Measurements from ENCODE around the gene ALPI. TPM values are rescaled to one million over a fixed set of nuclear protein-coding genes. Genes with fewer than 3 reads are reported as not detected.

The ALPI gene
- total RNA-seq, 1 donor from 2014 or later = not detected

DNA sequence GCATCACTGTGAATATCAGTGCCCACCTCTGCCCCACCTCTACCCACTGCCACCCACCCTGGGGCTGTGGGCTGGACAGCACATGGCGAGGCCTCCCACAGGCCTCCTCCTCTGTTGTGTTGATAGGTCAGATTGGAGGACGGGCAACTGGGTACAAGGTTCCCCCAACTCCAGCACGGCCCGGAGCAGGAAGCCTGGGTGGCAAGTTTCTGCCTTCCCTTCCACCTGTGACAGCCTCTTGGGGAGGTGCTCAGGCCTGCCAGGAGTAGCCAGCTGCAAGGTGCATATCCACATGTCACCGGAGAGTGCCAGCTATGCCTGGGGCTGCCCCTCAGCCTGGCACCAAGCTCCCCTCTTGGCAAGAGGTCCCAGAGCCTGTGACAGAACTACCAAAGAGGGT lies 38.6 kb downstream of the ALPI start:
- Mint-ChIP-seq H3K27ac (no peak overlapping the region), H3K27me3 (ENCODE audit: insufficient read depth, low read depth) (peaks cover 27% of the 10 kb centered on the region), H3K36me3 (no peaks in the 10 kb centered on the region), H3K4me3 (no peak overlapping the region), H3K9me3 (peaks cover 3% of the 10 kb centered on the region), H3K4me1 (peaks cover 13% of the 10 kb centered on the region)
- Histone ChIP-seq H3K27ac (no peak overlapping the region), H3K27me3 (peaks cover 10% of the 10 kb centered on the region), H3K4me2 (no peak overlapping the region), H3K79me2 (ENCODE audit: low read depth) (no peaks in the 10 kb centered on the region), H3K9me3 (ENCODE audit: low read depth) (no peaks in the 10 kb centered on the region), H4K20me1 (ENCODE audit: low read depth) (peaks cover 5% of the 10 kb centered on the region), H3K36me3 (no peaks in the 10 kb centered on the region), H3K4me3 (no peak overlapping the region), H2AFZ (replicated peaks) (no peak overlapping the region), H3K9ac (no peak overlapping the region), H3F3A (ENCODE audit: low read depth) (no peaks in the 10 kb centered on the region), H3K4me1 (peaks cover 25% of the 10 kb centered on the region)
- DNase-seq (ENCODE audit: low spot score) = no peak
- TF ChIP-seq EZH2 (IDR thresholded peaks at IDR 0.05) = no peak
- no peak for TF ChIP-seq EZH2phosphoT487 (IDR thresholded peaks at IDR 0.05)
- no peak for TF ChIP-seq CTCF (IDR thresholded peaks at IDR 0.05)

DNA sequence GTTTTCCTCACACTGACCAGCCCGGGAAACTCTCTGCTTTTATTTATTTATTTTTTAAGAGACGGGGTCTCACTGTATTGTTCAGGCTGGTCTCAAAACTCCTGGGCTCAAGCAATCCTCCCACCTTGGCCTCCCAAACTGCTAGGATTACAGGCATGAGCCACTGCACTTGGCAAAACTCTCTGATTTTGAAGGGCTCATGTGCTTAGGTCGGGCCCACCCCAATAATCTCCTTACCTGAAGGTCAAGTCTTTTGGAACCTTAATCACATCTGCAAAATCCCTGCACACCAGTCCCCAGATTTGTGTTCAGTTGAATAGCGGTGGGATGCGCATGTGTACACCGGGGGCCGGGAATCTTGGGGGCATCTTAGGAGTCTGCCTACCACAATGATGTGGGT lies 39.3 kb downstream of the ALPI start:
- peaks cover 12% of the 10 kb centered on the region for H3K4me1 Mint-ChIP-seq
- peaks cover 3% of the 10 kb centered on the region for H3K9me3 Mint-ChIP-seq
- peaks cover 8% of the 10 kb centered on the region for H3K27me3 ChIP-seq
- no peak overlapping the region for H3K4me3 ChIP-seq
- H3K27ac ChIP-seq = no peak overlapping the region
- H3K27ac Mint-ChIP-seq = no peak overlapping the region
- no peaks in the 10 kb centered on the region for H3K79me2 ChIP-seq (ENCODE audit: low read depth)
- no peaks in the 10 kb centered on the region for H3F3A ChIP-seq (ENCODE audit: low read depth)
- H3K9me3 ChIP-seq (ENCODE audit: low read depth) = no peaks in the 10 kb centered on the region
- no peaks in the 10 kb centered on the region for H3K36me3 Mint-ChIP-seq
- H3K9ac ChIP-seq = no peak overlapping the region
- no peak overlapping the region for H3K4me2 ChIP-seq
- no peak overlapping the region for H2AFZ ChIP-seq (replicated peaks)
- TF ChIP-seq EZH2phosphoT487 (IDR thresholded peaks at IDR 0.05) (no peak), CTCF (IDR thresholded peaks at IDR 0.05) (no peak), EZH2 (IDR thresholded peaks at IDR 0.05) (no peak)
- peaks cover 22% of the 10 kb centered on the region for H3K4me1 ChIP-seq
- H3K36me3 ChIP-seq = no peaks in the 10 kb centered on the region
- no peak for DNase-seq (ENCODE audit: low spot score)
- peaks cover 22% of the 10 kb centered on the region for H3K27me3 Mint-ChIP-seq (ENCODE audit: insufficient read depth, low read depth)
- no peaks in the 10 kb centered on the region for H4K20me1 ChIP-seq (ENCODE audit: low read depth)
- H3K4me3 Mint-ChIP-seq = no peak overlapping the region

GRCh38 chr2:232496501-232497270 lies 40.7 kb downstream of the ALPI start:
- TF ChIP-seq EZH2 (IDR thresholded peaks at IDR 0.05) = no peak
- TF ChIP-seq EZH2phosphoT487 (IDR thresholded peaks at IDR 0.05) = no peak
- no peak for TF ChIP-seq CTCF (IDR thresholded peaks at IDR 0.05)
- Mint-ChIP-seq H3K36me3 (no peaks in the 10 kb centered on the region), H3K27me3 (ENCODE audit: insufficient read depth, low read depth) (peaks cover 21% of the 10 kb centered on the region), H3K4me3 (peak overlapping the region; percentile 53), H3K9me3 (peaks cover 3% of the 10 kb centered on the region), H3K27ac (no peak overlapping the region), H3K4me1 (peaks cover 22% of the 10 kb centered on the region)
- Histone ChIP-seq H3K9me3 (ENCODE audit: low read depth) (no peaks in the 10 kb centered on the region), H3K4me1 (peaks cover 22% of the 10 kb centered on the region), H3F3A (ENCODE audit: low read depth) (no peaks in the 10 kb centered on the region), H3K27me3 (peaks cover 18% of the 10 kb centered on the region), H3K36me3 (no peaks in the 10 kb centered on the region), H2AFZ (replicated peaks) (no peak overlapping the region), H4K20me1 (ENCODE audit: low read depth) (peaks cover 4% of the 10 kb centered on the region), H3K79me2 (ENCODE audit: low read depth) (no peaks in the 10 kb centered on the region), H3K4me2 (no peak overlapping the region), H3K4me3 (no peak overlapping the region), H3K27ac (no peak overlapping the region), H3K9ac (no peak overlapping the region)
- DNase-seq (ENCODE audit: low spot score) = no peak
